ENCODE measurements around the gene FSD1. TPM values are rescaled to one million over a fixed set of nuclear protein-coding genes. Genes with fewer than 3 reads are reported as not detected.
A peak's percentile ranks its signal among the peaks of the same experiment; 100 is the strongest.

Gene FSD1
- total and polyA plus RNA-seq, 9 of the 15 experiments (the other 6 are each of a cell fraction or from before 2014, with no cell fraction given) = 0.11 to 1.9 (median 0.94) TPM; not detected in 1

- TF ChIP-seq ZNF431 (CRISPR knock-in tag; IDR thresholded peaks at IDR 0.05) (no peak), MCM2 (IDR thresholded peaks at IDR 0.05; ENCODE audit: low read depth) (no peak), CBX5 (IDR thresholded peaks at IDR 0.05; ENCODE audit: borderline replicate concordance, low read depth) (no peak), NBN (IDR thresholded peaks at IDR 0.05; ENCODE audit: low read depth) (peak; percentile 56; the same call in 1 of the 2 replicates), ZZZ3 (IDR thresholded peaks at IDR 0.05) (no peak), ZBED1 (IDR thresholded peaks at IDR 0.05) (no peak), POU5F1 (IDR thresholded peaks at IDR 0.05; ENCODE audit: borderline replicate concordance, low read depth, low read length, partially characterized antibody) (no peak), THAP7 (CRISPR knock-in tag; IDR thresholded peaks at IDR 0.05) (no peak), SMAD4 (CRISPR knock-in tag; conservative IDR thresholded peaks at IDR 0.05) (peak; percentile 35; the same call in 1 of the 2 replicates), MBD2 (IDR thresholded peaks at IDR 0.05; ENCODE audit: borderline replicate concordance, low read depth) (peak; percentile 14; the same call in 1 of the 2 replicates), PKNOX1 (IDR thresholded peaks at IDR 0.05) (peak; percentile 27; the same call in 1 of the 2 replicates), ZHX1 (conservative IDR thresholded peaks at IDR 0.05; ENCODE audit: low read length) (no peak), MTA2 (IDR thresholded peaks at IDR 0.05; ENCODE audit: low read depth) (no peak), SRF (CRISPR knock-in tag; IDR thresholded peaks at IDR 0.05) (no peak), POLR2G (IDR thresholded peaks at IDR 0.05; ENCODE audit: low read depth, low read length) (no peak), MYC (IDR thresholded peaks at IDR 0.05; ENCODE audit: low read depth, low read length) (no peak; the same call in 1 of the 2 replicates), MYC (CRISPR knock-in tag; IDR thresholded peaks at IDR 0.05; ENCODE audit: borderline replicate concordance, low read depth) (no peak), ZC3H4 (CRISPR knock-in tag; IDR thresholded peaks at IDR 0.05; ENCODE audit: borderline replicate concordance) (peak; percentile 70; the same call in 1 of the 2 replicates), ZKSCAN8 (CRISPR knock-in tag; IDR thresholded peaks at IDR 0.05) (no peak), ZNF143 (CRISPR knock-in tag; IDR thresholded peaks at IDR 0.05) (no peak), GTF2A2 (tag; IDR thresholded peaks at IDR 0.05) (no peak), ZNF444 (CRISPR knock-in tag; IDR thresholded peaks at IDR 0.05) (no peak), GABPB2 (CRISPR knock-in tag; conservative IDR thresholded peaks at IDR 0.05) (no peak), ZNF696 (CRISPR knock-in tag; conservative IDR thresholded peaks at IDR 0.05) (no peak), IRF9 (tag; IDR thresholded peaks at IDR 0.05) (no peak), PHF8 (IDR thresholded peaks at IDR 0.05; ENCODE audit: borderline replicate concordance, low read length) (no peak; the same call in 1 of the 2 replicates)
Measured at GRCh38 chr19:4337906-4338440, 33.6 kb downstream of the FSD1 start (continued).
